Stimulated activated memory B cell treated with anti-CD40 and anti-IgM and Interleukin-4, amounts not matched to agents 10 μg/mL and 1 μg/mL and 100 μg/mL, for 72 hours (primary cell): Measurements from ENCODE around the gene ITGAE.
"Not testable (repeated sequence)": the region's sequence is repeated elsewhere in the genome, so short reads cannot be mapped to it uniquely, and the experiment has no call there.

Experiments
- ATAC-seq: fragments of 150-1000 bp; cut with Tn5 transposase; 2 replicates; pipeline ENCODE4 v1.10.0; 2021
- H3K27ac Mint-ChIP-seq: one replicate; pipeline ENCODE4 v1.8.0; 2022; ENCODE audit warnings: mild to moderate bottlenecking, mixed read lengths
- H3K27me3 Mint-ChIP-seq: one replicate; pipeline ENCODE4 v1.8.0; 2022; ENCODE audit warnings: mixed read lengths
- H3K36me3 Mint-ChIP-seq: one replicate; pipeline ENCODE4 v1.8.0; 2022; ENCODE audit warnings: mixed read lengths
- H3K4me1 Mint-ChIP-seq: one replicate; pipeline ENCODE4 v1.8.0; 2022; ENCODE audit warnings: mixed read lengths
- H3K4me3 Mint-ChIP-seq: one replicate; pipeline ENCODE4 v1.8.0; 2022; ENCODE audit warnings: mild to moderate bottlenecking, moderate library complexity, mixed read lengths
- H3K9me3 Mint-ChIP-seq: one replicate; pipeline ENCODE4 v1.8.0; 2022; ENCODE audit warnings: mixed read lengths

The ITGAE gene

DNA sequence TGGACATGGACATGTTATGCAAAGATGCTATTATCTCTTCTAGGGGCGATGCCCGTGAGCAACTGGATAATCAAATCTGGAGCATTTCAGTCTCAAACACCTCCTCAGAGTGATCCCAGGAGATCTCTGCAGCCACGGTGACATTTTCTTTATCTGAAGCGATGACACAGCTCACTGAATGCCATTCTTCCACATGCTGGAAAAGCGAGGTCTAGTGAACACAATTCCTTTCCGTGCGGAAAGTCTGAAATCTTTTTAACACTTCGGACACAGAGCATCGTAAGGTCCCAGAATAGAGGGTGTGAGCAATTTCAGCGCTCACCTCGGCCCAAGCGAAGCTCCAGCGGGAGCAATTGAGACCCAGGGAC, 77.8 kb downstream of the ITGAE start:
- H3K4me1 Mint-ChIP-seq: peaks cover 57% of the 10 kb centered on the region

DNA sequence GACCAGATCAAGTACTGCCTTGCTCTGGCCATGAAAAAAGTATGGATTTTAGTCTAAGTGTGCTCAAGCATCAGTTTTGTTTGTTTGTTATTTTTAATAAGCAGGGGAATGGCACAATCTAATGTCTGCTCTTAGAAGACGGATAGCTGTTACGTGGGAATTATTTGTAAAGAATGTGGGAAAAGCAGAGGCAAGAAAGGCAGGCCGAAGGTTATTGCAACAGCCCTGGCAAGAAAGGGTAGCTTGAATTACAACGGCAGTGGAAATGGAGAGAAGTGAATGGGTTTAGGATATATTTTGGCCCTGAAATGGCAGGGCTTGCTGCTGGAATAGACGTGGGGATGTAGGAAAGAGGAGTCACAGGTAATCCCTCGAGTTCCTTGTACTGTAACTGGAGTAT, 78.3 kb downstream of the ITGAE start:
- Mint-ChIP-seq H3K27me3 (no peaks in the 10 kb centered on the region), H3K4me1 (peaks cover 59% of the 10 kb centered on the region), H3K4me3 (peak overlapping the region; percentile 81), H3K9me3 (no peaks in the 10 kb centered on the region), H3K36me3 (peaks cover 41% of the 10 kb centered on the region), H3K27ac (peak overlapping the region; percentile 68)
- ATAC-seq: no peak

More for the DNA sequence above, 77.8 kb downstream of the ITGAE start:
- no peak for ATAC-seq
- Mint-ChIP-seq H3K27ac (peak overlapping the region; percentile 68), H3K4me3 (peak overlapping the region; percentile 81), H3K27me3 (no peaks in the 10 kb centered on the region), H3K9me3 (no peaks in the 10 kb centered on the region), H3K36me3 (peaks cover 37% of the 10 kb centered on the region)

DNA sequence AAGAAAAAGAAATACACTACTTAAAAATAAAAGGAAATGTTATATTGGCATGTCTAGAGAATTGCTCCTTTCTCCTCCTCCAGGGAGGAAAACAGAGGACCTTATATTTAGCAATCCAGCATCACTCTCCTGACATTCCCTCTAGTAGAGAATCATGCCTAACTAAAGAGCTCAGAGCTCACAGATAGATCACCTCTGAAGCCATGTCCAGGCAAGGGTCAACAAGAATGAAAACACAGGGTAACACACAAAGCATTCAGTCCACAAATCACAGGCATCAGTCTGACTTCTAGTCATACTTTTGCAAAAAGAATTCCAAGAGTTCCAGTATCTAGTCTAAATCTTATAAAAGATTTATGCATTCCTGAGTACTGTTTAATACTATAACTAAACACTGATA, 81.7 kb downstream of the ITGAE start:
- peaks cover 73% of the 10 kb centered on the region for H3K36me3 Mint-ChIP-seq
- H3K4me1 Mint-ChIP-seq: peaks cover 56% of the 10 kb centered on the region
- H3K9me3 Mint-ChIP-seq: no peaks in the 10 kb centered on the region
- peak overlapping the region; percentile 68 for H3K27ac Mint-ChIP-seq
- ATAC-seq: no peak
- H3K27me3 Mint-ChIP-seq: no peaks in the 10 kb centered on the region
- H3K4me3 Mint-ChIP-seq: no peak overlapping the region

DNA sequence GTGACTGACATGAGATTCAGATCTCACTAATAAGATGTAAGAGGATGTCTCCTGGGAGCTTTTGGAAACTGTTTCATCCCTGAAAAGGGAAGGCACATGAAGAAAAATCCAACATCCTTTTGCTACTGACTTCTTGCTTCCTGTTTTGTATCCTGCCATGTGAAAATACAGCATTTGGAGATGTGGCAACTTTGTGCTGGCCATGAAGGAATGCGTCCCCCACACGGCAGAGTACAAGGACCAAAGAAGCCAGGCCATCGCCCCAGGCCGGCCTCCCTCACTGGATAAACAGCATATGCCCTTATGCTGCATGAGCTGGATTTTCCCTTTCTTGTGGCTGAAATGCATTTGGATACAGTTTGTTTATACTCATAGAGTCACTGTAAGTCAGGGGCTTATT, 82.8 kb downstream of the ITGAE start:
- Mint-ChIP-seq H3K27me3 (no peaks in the 10 kb centered on the region), H3K36me3 (peaks cover 73% of the 10 kb centered on the region), H3K27ac (no peak overlapping the region), H3K9me3 (no peaks in the 10 kb centered on the region), H3K4me1 (peaks cover 56% of the 10 kb centered on the region), H3K4me3 (no peak overlapping the region)
- ATAC-seq: no peak

DNA sequence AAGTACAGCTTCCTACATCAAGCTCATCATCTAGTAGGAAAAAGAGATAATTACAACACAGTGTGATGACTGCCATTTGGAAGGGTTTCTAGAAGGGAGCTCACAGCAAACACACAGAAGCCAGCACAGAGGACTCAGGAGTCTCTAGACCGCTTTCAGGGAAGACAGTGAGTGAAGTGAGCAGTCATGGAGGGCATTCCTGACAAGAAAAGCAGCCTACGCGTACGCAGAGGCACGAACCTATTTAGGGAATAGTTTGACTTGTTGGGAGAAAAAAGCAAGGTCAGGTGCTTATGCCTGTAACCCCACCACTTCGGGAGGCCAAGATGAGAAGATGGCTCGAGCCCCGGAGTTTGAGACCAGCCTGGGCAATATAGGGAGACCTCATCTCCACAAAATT, 85.7 kb downstream of the ITGAE start:
- no peak for ATAC-seq
- Mint-ChIP-seq H3K36me3 (peaks cover 56% of the 10 kb centered on the region), H3K27me3 (no peaks in the 10 kb centered on the region), H3K27ac (peak overlapping the region; percentile 9), H3K9me3 (no peaks in the 10 kb centered on the region), H3K4me3 (no peak overlapping the region), H3K4me1 (peaks cover 55% of the 10 kb centered on the region)

DNA sequence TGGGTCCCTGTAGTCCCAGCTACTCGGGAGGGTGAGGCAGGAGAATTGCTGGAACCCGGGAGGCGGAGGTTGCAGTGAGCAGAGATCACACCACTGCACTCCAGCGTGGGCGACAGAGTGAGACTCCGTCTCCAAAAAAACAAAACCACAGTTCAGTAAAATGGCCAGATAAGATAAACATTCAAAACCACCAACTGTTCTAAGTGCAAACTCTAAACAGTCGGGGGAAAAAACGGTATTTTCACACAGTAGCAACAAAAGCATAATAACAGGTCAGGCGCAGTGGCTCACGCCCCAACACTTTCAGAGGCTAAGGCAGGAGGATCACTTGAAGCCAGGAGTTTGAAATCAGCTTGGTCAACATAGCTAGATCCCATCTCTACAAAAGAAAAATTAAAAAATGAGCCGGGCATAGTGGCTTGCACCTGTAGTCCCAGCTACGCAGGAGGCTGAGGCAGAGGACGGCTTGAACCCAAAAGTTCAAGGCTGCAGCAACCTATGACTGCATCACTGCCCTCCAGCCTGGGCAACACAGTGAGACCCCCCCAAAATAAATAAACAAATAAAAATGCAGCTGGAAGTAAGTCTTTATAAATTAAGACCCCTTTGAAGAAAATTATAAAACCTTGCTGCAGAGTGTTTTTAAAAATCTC, 88.1 kb downstream of the ITGAE start:
- H3K27me3 Mint-ChIP-seq: no peaks in the 10 kb centered on the region
- peak overlapping the region; percentile 88 for H3K27ac Mint-ChIP-seq
- no peak overlapping the region for H3K4me3 Mint-ChIP-seq
- no peak for ATAC-seq
- H3K4me1 Mint-ChIP-seq: peaks cover 61% of the 10 kb centered on the region
- peaks cover 41% of the 10 kb centered on the region for H3K36me3 Mint-ChIP-seq
- no peaks in the 10 kb centered on the region for H3K9me3 Mint-ChIP-seq

DNA sequence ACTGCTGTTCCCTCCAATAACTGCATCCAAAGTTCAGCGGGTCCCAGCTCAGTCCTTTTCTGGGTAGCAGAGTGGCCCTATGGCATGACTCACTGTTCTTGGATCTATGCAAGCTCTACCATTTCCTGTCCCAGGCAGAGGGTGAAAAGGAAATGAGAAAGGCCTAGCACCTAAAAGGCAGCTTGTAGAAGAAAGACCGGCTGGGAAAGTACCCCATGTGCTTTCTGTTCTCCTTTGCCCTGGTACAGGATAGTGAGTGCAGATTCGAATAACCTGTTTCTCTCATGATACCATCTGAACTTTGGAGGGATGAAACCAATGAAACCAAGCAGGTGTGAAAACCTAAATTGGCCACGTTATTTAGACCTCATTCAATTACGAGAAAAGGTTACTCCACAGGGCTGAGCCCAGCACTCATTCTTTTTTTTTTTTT, 90.0 kb downstream of the ITGAE start:
- H3K27me3 Mint-ChIP-seq: no peaks in the 10 kb centered on the region
- H3K9me3 Mint-ChIP-seq: no peaks in the 10 kb centered on the region
- H3K27ac Mint-ChIP-seq: peak overlapping the region; percentile 88
- H3K4me1 Mint-ChIP-seq: peaks cover 56% of the 10 kb centered on the region
- H3K36me3 Mint-ChIP-seq: peaks cover 21% of the 10 kb centered on the region
- peak; percentile 99 for ATAC-seq
- H3K4me3 Mint-ChIP-seq: peak overlapping the region; percentile 55

DNA sequence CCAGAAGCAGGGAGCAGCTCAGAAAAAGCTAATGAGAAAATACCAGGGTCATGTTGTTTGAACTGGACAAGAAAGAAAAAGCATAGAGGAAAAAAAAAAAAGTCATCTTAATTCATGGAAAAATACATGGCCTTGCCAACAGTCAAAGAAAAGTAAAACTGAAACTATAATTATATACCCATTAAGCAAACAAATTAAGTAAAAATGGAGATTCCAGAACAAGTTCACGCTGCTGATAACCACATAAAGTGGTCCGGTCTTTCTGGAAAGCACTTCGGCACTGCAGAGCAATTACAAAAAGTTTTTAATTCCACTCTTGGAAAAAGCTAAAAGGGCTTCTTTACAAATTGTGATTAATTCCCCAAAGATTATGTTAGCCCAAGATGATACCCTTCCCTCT, 92.6 kb downstream of the ITGAE start:
- ATAC-seq: no peak
- H3K4me3 Mint-ChIP-seq: no peak overlapping the region
- no peaks in the 10 kb centered on the region for H3K9me3 Mint-ChIP-seq
- H3K27ac Mint-ChIP-seq: peak overlapping the region; percentile 17
- H3K27me3 Mint-ChIP-seq: no peaks in the 10 kb centered on the region
- peaks cover 53% of the 10 kb centered on the region for H3K4me1 Mint-ChIP-seq
- H3K36me3 Mint-ChIP-seq: peaks cover 7% of the 10 kb centered on the region

DNA sequence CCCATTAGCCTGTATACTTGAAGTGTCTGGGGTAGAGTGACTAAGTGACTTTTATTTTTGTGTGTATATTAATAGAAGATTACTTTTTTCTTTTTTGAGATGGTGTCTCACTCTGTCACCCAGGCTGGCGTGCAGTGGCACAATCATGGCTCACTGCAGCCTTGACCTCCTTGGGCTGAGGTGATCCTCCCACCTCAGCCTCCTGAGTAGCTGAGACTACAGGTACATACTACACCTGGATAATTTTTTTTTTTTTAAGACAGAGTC, 95.3 kb downstream of the ITGAE start:
- not testable (repeated sequence) for H3K9me3 Mint-ChIP-seq, ATAC-seq, H3K36me3 Mint-ChIP-seq, H3K27ac Mint-ChIP-seq, H3K27me3 Mint-ChIP-seq, H3K4me3 Mint-ChIP-seq
- H3K4me1 Mint-ChIP-seq: peaks cover 39% of the 10 kb centered on the region

DNA sequence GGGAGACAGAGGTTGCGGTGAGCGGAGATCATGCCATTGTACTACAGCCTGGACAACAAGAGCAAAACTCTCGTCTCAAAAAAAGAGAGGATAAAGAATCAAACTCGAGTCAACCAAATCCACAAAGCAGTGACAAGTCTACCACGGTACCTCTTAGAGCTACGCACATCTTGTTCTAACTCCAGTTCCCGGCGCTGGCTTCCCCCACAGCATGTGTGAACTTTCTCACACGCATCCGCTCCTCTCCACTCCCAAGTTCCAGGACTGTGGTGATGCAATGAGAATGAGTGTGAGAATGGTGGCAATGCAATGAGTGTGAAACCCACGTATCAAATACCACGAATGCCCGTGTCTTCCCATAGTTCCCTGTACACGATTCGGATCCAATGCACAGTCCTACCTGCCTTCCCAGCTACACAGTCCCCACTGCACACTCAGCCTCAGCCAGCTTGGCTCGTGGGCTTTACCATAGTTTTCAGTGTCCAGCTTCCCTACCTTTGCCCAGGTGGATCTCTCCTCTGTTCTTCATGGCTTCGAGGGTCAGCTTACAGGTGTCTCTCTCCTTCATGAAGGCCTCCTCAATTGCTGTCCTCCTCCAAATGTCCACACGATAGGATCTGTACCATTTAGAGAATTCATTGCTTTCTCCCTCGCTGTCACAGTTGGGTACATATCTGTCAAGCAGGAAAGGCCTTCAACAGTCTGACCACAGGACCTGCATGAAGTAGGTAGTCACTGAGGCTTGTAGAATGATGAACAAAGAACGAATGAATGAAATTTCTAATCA, 95.9 kb downstream of the ITGAE start:
- Mint-ChIP-seq H3K36me3 (peaks cover 9% of the 10 kb centered on the region), H3K9me3 (no peaks in the 10 kb centered on the region), H3K27ac (no peak overlapping the region), H3K27me3 (no peaks in the 10 kb centered on the region), H3K4me3 (no peak overlapping the region), H3K4me1 (peaks cover 39% of the 10 kb centered on the region)
- no peak for ATAC-seq

DNA sequence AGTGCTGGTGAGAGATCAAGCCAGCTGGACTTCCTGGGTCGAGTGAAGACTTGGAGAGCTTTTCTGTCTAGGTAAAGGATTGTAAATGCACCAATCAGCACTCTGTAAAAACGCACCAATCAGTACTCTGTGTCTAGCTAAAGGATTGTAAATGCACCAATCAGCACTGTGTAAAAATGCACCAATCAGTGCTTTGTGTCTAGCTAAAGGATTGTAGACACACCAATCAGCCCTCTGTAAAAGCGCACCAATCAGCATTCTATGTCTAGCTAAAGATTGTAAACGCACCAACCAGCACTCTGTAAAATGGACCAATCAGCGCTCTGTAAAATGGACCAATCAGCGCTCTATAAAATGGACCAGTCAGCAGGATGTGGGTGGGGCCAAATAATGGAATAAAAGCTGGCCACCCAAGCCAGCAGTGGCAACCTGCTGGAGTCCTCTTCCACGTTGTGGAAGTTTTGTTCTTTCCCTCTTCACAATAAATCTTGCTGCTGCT, 98.9 kb downstream of the ITGAE start:
- not testable (repeated sequence) for H3K27ac Mint-ChIP-seq, H3K9me3 Mint-ChIP-seq, ATAC-seq, H3K36me3 Mint-ChIP-seq, H3K4me3 Mint-ChIP-seq, H3K27me3 Mint-ChIP-seq
- H3K4me1 Mint-ChIP-seq: peaks cover 34% of the 10 kb centered on the region

DNA sequence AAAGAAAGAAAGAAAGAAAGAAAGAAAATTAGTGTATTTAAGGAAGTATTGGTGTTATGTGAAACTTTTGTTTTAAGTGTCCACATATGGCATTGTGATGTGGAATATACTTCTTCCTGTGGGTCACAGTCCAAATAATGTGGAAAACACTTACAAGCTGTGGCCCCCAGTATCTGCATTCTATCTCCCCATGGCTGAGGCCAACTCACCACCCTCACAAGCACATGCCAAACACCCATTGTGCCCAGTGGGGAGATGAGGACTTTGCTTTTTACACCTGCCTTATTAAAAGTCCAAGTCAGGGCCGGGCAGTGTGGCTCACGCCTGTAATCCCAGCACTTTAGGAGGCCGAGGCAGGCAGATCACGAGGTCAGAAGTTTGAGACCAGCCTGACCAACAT, 101.0 kb downstream of the ITGAE start:
- H3K4me3 Mint-ChIP-seq: no peak overlapping the region
- peak overlapping the region; percentile 52 for H3K27ac Mint-ChIP-seq
- no peak for ATAC-seq
- peaks cover 9% of the 10 kb centered on the region for H3K36me3 Mint-ChIP-seq
- H3K9me3 Mint-ChIP-seq: peaks cover 3% of the 10 kb centered on the region
- H3K27me3 Mint-ChIP-seq: no peaks in the 10 kb centered on the region
- peaks cover 36% of the 10 kb centered on the region for H3K4me1 Mint-ChIP-seq

DNA sequence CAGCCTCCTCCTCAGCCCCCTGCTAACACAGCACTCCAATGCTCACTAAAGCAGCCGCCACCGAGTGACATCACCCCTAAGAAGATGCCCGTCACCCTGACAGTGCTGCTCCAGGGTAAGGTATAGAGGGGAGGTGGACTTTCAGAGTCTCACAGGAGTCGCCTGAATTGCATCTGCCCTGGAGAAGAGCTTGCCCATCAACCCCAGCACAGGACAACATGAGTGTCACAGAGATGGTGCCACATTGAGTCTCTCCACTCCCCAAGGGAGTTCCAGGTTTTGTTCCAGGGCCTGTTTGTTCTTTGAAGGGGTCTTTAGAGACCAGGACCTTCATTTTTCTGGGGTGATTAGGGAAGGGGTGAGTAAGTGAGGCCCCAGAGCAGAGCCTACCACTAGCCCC, 102.8 kb downstream of the ITGAE start:
- H3K9me3 Mint-ChIP-seq: peaks cover 3% of the 10 kb centered on the region
- peaks cover 53% of the 10 kb centered on the region for H3K4me1 Mint-ChIP-seq
- H3K27ac Mint-ChIP-seq: no peak overlapping the region
- H3K36me3 Mint-ChIP-seq: peaks cover 14% of the 10 kb centered on the region
- H3K27me3 Mint-ChIP-seq: no peaks in the 10 kb centered on the region
- ATAC-seq: no peak
- no peak overlapping the region for H3K4me3 Mint-ChIP-seq

DNA sequence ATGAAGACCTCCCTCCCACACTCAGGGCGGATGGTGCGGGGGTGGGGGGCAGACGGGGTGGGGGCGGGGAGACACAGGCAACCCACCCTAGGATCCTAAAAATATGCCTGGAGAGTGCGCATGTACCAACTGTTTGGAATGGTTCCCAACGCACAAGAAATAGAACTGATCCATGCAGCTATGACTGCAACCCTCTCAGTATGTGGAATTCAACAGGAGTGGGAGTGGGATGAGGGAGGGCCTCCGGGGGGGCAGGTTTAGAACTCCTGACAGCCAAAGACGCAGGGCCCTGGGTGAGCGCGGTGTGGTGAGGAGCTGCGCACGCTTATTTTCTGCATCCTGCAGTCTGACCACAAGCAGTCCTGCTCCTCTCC, 103.9 kb downstream of the ITGAE start:
- Mint-ChIP-seq H3K4me1 (peaks cover 57% of the 10 kb centered on the region), H3K36me3 (peaks cover 6% of the 10 kb centered on the region), H3K4me3 (peak overlapping the region; percentile 87), H3K9me3 (peaks cover 3% of the 10 kb centered on the region), H3K27me3 (no peaks in the 10 kb centered on the region), H3K27ac (peak overlapping the region; percentile 81)
- ATAC-seq: no peak

DNA sequence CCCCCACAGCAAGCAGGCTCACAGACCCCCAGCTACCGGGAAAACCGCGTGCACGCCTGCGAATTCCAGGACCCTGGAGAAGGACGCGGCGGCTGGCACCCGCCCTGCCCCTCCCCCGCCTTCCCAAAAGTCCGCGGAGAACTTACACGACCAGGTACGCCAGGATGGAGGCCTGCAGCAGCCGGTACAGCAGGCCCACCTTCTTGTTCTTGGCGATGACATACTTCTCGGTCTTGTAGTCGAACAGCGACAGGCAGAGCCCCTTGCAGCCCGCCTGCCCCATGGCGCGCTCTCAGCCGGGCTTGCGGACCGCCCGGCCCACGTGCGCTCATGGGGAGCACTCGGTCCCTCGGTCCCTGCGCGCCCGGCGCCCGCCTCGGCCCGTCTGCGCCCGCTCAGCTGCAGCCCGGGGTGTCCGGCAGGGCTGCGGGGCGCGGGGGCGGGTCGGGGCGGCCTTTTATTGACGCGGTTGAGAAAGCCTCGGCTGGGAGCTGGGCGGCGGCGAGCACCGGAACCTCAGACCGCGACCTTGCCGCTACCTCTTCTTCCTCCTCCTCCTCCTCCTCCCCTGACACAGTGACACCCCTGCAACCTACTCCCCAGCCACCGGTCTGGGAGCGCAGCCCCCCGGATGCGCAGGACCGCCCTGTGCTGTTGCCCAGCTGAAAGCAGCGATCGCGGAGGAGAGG, 105.1 kb downstream of the ITGAE start, which contains the start of gene P2RX5:
Gene P2RX5 (minus strand): TSS at position 433 of the 689 bp plus-strand sequence. CDS start 150 bp downstream, at position 283.
- Mint-ChIP-seq H3K27me3 (no peaks in the 10 kb centered on the region), H3K36me3 (peaks cover 13% of the 10 kb centered on the region), H3K27ac (peak within 1 kb of the TSS; percentile 81), H3K9me3 (peaks cover 3% of the 10 kb centered on the region), H3K4me3 (peak within 1 kb of the TSS; percentile 98), H3K4me1 (peaks cover 64% of the 10 kb centered on the region)
- ATAC-seq: peak; percentile 73
